ENCODE results near the gene INTS4.
"Not testable (repeated sequence)": the region's sequence is repeated elsewhere in the genome, so short reads cannot be mapped to it uniquely, and the experiment has no call there.

INTS4 gene

DNA sequence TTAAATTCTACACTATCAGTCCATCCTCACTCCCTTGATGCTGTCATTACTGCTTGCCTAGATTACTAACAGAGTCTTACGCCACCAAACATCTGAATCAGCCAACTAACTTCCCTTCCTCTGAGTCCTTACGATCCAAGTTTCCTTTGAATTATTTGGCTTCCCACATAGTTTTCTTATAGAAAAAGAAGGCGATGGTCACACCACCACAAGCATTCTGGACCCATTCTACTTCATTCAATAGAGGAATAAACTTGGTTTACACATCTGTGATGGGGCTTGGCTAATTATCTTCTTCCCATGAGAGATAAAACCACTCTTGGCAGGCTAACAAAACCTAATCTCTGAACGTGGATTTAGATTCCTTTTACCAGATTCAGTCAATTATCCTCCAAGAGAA lies 35.0 kb downstream of the INTS4 start:
- DNase-seq (ENCODE audit: low read depth in 2 of 2): no peak

DNA sequence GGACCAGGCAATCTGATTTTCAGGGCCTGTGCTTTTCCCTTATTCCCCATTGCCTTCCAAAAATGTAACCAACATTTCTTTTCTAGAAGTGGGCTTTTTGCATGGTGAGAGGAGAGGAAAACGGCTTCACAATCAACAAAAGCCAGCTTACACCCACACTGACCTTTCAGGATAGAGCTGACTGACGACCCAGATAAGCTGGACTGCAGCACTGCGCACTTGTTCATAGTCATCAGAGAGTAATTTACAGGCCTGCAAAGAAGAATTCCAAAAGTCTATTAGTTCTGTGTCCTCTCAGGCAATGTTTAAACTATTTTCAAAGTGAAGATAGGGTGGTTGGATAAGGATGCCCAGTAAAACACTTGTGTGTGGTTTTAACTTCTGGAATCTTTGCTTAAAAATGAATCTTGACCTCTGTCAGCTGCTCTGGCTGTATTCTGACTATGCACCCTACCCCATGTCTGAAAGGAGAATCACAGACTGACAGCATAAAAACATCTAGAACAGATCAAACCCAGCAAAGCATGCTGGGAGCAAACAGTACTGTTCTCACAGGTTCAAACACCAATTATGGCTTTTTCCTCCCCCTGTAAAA lies 35.8 kb downstream of the INTS4 start:
- DNase-seq (ENCODE audit: low read depth in 2 of 2): not testable (repeated sequence)

DNA sequence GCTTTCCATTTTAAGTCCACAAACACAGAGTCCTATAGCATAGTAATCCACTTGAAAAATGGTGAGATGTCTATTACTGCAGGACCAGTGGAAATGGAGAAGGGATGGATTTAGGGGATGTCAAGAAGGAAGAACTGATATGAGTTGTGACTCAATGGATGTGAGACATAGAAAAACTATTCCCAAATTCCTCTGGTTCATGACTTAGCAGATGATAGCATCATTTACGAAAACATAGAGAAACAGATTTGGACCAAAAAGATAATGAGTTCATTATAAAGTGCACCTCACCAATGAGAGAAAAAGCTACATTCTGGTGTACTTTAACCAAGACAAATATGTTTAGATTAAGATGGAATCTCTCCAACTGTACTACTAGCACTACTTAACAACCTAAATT lies 51.2 kb downstream of the INTS4 start:
- DNase-seq (ENCODE audit: low read depth in 2 of 2): not testable (repeated sequence)

DNA sequence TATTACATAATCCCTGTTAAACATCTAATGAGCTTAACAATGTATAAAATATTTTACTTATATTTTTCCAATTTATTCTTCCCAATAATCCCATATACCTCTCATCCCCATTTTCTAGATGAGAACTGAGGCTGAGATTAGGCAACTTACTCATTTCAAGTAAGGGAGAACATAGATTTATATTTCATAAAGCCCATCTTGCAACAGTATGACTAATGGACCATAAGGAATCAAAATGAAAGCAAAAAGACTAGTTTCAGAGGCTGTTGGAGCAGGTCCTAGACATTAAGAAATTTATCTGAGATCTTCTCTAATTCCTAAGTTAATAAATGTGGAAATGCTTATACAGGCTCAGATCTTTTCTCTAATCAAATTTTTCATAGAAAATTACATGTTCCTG lies 52.0 kb downstream of the INTS4 start:
- DNase-seq (ENCODE audit: low read depth in 2 of 2): not testable (repeated sequence)

DNA sequence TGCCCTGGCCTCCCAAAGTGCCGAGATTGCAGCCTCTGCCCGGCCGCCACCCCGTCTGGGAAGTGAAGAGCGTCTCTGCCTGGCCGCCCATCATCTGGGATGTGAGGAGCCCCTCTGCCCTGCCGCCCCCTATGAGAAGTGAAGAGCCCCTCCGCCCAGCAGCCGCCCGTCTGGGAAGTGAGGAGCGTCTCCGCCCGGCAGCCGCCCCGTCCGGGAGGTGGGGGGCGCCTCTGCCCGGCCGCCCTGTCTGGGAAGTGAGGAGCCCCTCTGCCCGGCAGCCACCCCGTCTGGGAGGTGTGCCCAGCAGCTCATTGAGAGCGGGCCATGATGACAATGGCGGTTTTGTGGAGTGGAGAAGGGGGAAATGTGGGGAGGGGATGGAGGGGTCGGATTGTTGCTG lies 60.9 kb downstream of the INTS4 start:
- DNase-seq (ENCODE audit: low read depth in 2 of 2): not testable (repeated sequence)

DNA sequence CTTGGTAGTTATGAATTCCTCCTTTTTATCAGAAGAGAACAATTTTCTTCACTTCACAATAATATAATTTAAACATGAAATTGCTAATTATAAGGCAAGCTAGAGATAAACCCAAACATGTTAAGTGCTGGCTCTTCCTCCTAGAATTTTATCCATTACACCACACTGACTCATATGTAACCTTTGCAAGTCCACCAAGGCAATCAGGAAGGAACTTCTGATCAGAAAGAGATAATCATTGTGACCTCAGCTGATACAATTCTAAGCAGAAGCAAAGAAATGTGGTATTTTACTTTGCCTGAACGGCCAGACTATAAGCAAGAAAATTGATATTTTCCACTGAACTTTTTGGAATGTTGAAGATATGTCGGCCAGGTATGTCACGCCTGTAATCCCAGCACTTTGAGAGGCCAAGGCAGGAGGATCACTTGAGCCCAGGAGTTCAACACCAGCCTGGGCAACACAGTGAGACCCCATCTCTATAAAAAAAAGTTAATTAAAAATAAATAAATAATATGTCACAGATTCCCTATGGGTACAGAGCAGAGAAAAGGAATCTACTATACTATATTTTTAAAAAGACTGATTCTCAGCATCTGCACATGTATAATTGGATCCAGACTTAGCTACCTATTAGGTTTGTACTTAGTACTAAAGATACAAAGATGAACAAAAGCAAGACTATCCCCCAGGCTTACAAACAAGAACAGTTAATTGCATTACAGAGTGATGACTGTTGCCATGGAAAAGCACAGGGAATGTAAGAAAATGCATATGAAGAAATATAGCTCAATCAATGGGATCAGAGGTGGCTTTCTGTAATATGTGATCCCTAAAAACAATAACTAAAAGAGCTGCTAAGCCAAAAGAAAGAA lies 63.9 kb downstream of the INTS4 start:
- DNase-seq (ENCODE audit: low read depth in 2 of 2): not testable (repeated sequence)

DNA sequence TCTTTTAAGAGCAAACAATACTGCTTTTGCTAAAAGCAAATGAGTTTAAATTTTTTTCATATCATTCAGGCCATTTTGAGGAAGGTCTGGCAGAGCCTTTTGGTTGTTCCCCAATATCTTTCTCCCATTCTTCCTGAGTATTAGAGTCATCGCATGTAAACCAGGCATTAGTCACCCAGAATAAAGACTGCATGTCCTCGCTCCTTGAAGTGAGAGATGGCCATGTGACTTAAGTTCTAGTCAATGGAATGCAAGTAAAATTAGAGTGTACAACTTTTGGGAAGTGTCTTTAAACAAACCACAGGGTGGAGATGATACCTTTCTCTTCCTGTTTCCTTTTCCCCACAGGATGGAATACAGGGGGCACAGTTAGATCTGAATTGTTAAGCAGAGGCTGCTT lies 76.8 kb downstream of the INTS4 start:
- not testable (repeated sequence) for DNase-seq (ENCODE audit: low read depth in 2 of 2)

DNA sequence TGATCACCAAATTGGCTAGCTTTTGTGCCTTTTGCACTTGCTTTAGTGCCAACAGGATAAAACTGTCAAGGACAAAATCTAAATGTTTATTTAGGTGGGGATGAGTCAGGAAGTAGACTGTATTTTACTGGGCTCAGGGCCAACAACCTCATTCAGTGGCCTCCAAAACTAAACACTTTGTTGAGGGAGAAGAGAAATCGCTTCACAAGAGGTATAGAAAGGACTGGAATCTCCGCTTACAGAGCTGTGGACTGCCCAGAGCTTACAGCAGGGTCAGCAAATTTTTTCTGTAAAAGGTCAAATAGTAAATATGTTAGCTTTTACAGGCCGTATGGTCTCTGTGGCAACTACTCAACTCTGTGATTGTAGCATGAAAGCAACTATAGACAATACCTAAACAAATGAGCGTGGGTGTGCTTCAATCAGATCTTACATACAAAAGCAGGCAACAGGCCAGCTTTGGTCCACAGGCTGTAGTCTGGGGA lies 80.1 kb downstream of the INTS4 start:
- DNase-seq (ENCODE audit: low read depth in 2 of 2): not testable (repeated sequence)

DNA sequence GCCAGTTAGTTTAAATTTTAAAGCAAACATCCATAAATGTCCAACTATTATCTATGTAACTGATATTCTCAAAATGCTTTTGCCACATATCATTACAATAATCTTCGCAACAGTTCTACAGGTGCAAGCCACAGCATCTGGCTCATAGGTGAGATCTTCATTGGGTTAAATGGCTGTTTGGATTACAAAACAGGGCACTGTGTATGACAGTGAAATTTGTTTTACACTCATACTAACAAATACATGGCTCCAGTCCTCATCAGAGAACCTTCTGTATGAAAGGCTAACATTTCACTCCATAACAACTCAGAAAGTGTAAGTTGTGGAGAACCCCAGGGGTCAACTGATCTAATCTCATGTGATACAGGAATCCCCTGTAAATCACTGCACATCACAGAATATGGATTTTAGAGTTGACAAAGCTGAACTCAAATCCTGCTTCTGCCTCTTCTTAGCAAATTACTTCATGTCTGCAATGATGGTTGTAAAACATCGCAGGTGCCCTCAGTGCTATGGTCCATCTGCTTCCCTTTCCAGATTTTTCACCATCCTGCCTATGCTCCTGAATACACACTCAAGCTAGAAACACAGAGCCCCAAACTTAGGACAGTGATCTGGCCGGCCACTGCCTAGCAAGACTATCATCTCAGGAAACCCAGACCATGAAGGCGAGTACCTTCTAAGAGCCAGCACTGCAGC lies 80.7 kb downstream of the INTS4 start:
- not testable (repeated sequence) for DNase-seq (ENCODE audit: low read depth in 2 of 2)

DNA sequence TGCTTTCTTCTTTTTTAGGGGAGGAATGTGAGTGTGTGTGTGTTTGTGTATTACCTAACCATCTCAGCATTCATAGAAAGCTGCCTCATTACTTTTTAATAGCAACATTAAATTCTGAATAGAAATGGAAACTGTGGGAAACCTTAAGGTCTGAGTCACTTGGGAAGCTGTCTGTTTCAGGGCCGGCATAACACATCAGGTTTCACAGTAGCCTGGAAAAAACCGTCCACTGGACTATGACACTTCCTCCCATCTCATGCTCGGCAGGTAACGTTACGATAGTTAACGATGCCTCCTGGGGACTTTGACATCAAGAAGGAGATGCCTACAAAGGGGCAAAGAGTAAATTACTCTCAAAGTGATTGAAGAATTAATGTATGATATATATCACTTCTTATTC lies 83.6 kb downstream of the INTS4 start:
- not testable (repeated sequence) for DNase-seq (ENCODE audit: low read depth in 2 of 2)

DNA sequence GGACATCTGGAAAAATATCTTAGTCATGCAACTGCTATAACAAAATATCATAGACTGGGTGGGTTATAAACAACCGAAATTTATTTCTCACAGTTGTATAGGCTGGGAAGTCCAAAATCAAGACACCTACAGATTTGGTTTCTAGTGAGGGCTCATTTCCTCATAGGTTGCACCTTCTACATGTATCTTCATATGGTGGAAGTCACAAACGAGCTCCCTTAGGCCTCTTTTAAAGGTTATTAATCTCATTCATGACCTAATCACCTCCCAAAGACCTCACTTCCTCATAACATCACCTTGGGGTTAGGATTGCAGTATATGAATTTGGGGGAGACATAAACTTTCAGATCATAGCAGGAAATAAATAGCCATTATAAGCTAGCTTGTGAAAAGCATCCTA lies 85.2 kb downstream of the INTS4 start:
- no peak for DNase-seq (ENCODE audit: low read depth in 2 of 2)

DNA sequence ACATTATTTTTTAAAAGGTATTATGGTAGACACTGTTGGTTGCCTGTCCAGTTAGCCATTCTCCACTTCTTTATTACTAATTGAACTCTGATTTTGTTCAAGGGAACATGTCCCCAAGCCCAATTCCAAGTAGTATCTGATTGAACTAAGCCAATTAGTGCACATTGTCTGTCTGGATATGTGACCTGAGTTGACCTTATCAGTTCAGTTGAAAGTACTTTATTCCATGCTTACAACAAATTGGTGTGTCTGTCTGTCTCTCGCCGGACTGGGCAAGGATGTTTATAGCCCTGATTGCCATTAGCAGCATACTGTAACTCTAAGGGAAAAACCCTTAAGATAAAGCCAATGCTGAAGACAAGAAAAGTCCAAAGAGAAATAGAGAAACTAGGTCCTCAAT lies 85.6 kb downstream of the INTS4 start:
- DNase-seq (ENCODE audit: low read depth in 2 of 2): no peak

DNA sequence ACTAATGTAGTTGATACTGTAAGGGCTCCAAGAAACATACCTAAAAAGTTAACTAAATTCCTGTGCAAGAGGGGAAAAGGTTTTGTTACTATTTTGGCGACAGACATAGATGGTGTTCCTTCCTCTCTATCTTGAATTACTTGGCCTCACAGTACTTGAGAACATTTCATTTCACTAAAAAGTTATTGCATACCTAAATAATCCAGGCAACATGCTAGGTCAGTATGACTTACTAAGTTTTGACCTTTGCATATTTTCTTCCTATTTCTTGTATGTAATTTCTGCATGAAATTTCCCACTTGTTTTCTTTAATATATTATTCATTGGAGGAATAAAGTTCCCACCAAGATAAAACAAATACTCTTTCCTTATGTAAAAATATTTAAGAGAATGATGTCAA lies 99.5 kb downstream of the INTS4 start:
- DNase-seq (ENCODE audit: low read depth in 2 of 2): not testable (repeated sequence)

DNA sequence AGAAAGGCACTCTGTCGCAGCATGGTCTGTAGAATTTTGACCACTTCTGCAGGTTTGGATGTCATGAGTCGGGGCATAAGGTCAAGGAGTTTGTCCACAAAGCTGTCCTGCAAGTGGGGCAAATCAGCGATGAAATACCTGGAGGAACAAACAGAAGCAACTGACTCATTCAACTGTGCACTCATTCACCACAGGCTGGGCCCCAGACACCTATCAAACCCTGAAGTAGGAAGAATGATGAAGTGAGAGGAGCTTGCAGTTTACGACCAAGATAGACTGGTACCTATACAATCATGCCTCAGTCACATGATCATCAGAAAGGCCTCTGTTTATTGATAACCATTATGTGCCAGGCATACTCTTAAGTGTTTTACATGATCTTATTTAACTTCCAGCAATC lies 102.8 kb downstream of the INTS4 start:
- DNase-seq (ENCODE audit: low read depth in 2 of 2): not testable (repeated sequence)

DNA sequence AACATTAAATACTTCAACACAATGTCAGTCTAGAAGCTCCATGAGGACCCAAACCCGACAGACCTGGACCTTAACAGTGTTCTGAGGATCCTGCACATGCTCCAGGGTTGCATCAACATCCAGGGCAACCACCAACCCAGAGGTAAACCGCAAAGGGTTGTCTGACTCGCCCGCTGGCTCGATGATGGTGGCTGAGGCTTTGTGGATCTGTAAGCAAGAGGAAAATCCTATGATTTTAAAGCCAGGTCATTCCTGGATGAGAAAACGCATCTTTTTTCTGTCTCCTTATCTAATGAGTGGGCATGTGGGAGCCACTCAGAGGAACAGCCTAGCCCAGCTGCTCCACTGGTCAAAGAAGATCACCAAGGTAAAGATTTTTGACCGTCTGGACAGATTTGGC lies 103.2 kb downstream of the INTS4 start:
- not testable (repeated sequence) for DNase-seq (ENCODE audit: low read depth in 2 of 2)

DNA sequence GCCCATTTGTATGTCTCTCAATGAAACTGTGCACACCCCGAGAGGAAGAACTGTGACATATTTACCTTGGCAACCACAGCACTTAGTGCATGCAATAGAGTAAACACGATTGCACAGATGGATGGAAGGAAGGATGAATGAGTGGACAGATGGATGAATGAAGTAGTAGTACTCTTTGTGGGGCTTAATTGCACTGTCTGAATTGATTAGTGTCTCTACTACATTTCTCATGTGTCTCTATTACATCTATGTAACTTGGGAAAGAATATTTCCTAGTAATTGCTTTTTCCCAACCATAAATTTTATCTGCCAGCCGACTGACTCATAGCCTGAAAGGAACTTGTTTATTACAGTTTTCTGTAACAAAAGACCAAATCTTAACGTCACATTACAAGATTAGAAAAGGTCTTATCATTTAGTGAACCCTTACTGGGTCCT lies 103.8 kb downstream of the INTS4 start:
- not testable (repeated sequence) for DNase-seq (ENCODE audit: low read depth in 2 of 2)

DNA sequence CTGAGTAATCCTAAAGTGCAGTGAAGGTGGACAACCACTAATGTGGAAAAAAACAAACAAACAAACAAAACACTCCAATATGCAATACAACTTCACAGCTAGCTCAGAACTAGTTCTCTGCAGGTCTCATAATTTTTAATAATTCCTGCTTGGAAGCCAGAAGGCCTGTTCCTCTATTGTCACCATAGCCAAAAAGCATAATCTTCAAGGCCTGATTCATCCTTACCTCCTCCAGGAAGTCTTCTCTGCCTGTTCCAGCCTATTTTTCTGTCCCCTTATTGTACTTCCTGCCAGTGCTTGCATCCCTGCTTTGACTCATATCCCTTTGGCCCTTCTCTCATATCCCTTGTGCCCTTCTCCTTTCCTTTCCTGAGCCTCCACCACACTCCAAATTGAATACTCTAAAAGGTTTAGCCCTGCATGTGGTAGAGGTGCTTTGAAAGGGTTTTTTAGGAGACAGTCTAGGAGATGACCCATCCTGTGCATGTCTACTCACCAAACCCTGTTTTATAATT lies 104.3 kb downstream of the INTS4 start:
- not testable (repeated sequence) for DNase-seq (ENCODE audit: low read depth in 2 of 2)

DNA sequence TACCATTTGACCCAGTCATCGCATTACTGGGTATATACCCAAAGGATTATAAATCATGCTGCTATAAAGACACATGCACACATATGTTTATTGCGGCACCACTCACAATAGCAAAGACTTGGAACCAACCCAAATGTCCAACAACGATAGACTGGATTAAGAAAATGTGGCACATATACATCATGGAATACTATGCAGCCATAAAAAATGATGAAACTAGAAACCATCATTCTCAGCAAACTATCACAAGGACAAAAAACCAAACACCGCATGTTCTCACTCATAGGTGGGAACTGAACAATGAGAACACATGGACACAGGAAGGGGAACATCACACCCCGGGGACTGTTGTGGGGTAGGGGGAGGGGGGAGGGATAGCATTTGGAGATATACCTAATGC lies 105.4 kb downstream of the INTS4 start:
- not testable (repeated sequence) for DNase-seq (ENCODE audit: low read depth in 2 of 2)

DNA sequence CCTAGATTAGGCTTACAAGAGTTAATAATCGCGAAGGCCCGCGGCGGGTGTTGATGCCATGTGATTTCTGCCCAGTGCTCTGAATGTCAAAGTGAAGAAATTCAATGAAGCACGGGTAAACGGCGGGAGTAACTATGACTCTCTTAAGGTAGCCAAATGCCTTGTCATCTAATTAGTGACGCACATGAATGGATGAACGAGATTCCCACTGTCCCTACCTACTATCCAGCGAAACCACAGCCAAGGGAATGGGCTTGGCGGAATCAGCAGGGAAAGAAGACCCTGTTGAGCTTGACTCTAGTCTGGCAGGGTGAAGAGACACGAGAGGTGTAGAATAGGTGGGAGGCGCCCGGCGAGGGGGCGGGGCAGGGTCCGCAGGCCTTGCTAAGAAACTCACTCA lies 108.1 kb downstream of the INTS4 start:
- no peak for DNase-seq (ENCODE audit: low read depth in 2 of 2)

DNA sequence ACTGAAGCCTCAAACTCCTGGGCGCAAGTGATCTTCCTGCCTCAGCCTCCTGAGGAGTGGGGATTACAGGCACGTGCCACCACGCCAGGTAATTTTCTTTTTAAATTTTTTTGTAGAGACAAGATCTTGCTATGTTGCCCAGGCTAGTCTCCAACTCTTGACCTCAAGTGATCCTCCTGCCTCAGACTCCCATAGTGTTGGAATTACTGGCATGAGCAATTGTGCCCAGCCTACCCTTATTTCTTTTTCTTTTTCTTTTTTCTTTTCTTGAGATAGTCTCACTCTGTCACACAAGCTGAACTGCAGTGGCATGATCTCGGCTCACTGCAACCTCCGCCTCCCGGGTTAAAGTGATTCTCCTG lies 109.7 kb downstream of the INTS4 start:
- DNase-seq (ENCODE audit: low read depth in 2 of 2): no peak

DNA sequence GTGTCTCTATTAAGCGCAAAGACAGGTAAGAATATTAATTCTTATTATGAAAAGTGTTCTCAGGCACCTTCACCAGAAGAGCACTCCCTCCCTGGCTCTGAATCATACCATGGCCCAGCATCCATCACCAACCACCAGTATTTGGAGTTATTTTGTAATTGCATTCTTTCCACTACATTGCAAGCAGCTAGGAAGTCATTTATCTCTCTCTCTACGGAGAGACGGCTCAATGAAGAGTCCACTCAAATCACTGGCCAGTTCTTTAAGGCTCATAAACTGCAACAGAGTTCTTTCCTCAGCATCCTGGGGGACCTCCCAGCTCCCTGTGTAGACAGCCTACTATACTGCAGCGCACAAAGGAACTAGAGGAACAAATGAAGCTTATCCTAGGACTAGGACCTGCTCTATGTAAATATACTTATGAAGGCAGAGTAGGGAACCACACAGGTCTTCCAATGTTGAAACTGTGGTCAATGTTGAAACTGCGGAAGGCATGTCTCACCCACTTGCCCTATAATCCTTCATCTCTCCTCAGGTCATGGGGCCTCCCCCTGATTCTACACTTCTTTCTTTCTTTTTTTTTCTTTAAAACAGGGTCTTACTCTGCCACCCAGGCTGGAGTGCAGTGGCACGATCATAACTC lies 110.2 kb downstream of the INTS4 start:
- no peak for DNase-seq (ENCODE audit: low read depth in 2 of 2)

DNA sequence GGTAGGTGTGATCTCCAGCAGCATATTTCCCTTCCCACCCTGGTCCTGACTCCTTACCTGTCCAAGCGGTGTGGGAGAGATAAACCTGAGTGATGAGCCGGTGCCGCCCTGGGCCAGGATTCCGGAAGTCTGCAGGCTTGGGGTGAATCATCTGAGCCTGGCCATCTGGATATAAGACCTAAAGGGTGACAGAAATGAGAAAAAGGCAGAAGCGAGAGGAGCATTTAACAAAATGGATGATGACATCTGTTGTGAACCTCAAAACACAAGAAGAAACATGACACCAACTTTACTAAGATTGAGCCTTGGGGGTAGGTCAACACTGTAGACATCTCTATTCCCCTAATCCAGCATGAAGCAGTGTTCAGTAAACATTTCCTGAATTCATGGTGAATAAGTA lies 110.7 kb downstream of the INTS4 start:
- DNase-seq (ENCODE audit: low read depth in 2 of 2): no peak

Measured in stimulated activated CD8-positive, alpha-beta memory T cell treated with anti-CD3 and anti-CD28 coated beads, Interleukin-2, amount 100 ng/mL, for 1 hour (primary cell).